ENCODE results near the gene CD44.
A peak's percentile ranks its signal among the peaks of the same experiment; 100 is the strongest.
"Not testable (repeated sequence)": the region's sequence is repeated elsewhere in the genome, so short reads cannot be mapped to it uniquely, and the experiment has no call there.

CD44 gene

DNA sequence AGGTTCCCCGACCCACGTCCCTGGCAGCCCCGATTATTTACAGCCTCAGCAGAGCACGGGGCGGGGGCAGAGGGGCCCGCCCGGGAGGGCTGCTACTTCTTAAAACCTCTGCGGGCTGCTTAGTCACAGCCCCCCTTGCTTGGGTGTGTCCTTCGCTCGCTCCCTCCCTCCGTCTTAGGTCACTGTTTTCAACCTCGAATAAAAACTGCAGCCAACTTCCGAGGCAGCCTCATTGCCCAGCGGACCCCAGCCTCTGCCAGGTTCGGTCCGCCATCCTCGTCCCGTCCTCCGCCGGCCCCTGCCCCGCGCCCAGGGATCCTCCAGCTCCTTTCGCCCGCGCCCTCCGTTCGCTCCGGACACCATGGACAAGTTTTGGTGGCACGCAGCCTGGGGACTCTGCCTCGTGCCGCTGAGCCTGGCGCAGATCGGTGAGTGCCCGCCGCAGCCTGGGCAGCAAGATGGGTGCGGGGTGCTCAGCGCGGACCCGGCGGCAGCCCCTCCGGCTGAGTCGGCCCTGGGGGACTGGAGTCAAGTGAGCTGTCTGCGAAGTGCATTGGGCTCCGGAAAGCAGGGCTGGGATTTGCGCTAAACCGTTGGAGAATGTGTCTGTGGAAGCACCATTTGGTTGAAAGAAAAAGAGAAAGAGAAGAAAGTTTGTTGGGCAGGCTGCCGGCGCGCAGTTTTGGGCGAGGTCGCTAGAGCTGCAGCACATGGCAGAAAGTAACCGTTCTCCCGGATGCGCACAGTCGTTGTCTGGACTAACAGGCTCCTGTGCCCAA is at the start of gene CD44:
Gene CD44 (plus strand): TSS at position 229 of the 779 bp plus-strand sequence. CDS start 133 bp downstream, at position 362.
- peak; percentile 76 for DNase-seq (ENCODE audit: low read depth)

GRCh38 chr11:35089666-35090065 is 49.3 kb upstream of the CD44 start:
- no peak for DNase-seq (ENCODE audit: low read depth)

GRCh38 chr11:35090125-35090524 is 48.8 kb upstream of the CD44 start:
- DNase-seq (ENCODE audit: low read depth) = no peak

GRCh38 chr11:35090991-35091390 is 48.0 kb upstream of the CD44 start:
- not testable (repeated sequence) for DNase-seq (ENCODE audit: low read depth)

- no peak for DNase-seq (ENCODE audit: low read depth)
Measured at GRCh38 chr11:35096723-35097122, 42.2 kb upstream of the CD44 start.

- no peak for DNase-seq (ENCODE audit: low read depth)
Measured at GRCh38 chr11:35097814-35098455, 41.0 kb upstream of the CD44 start.

GRCh38 chr11:35098855-35099254 is 40.1 kb upstream of the CD44 start:
- no peak for DNase-seq (ENCODE audit: low read depth)

- peak; percentile 62 for DNase-seq (ENCODE audit: low read depth)
Measured at GRCh38 chr11:35099278-35100012, 39.5 kb upstream of the CD44 start.

DNA sequence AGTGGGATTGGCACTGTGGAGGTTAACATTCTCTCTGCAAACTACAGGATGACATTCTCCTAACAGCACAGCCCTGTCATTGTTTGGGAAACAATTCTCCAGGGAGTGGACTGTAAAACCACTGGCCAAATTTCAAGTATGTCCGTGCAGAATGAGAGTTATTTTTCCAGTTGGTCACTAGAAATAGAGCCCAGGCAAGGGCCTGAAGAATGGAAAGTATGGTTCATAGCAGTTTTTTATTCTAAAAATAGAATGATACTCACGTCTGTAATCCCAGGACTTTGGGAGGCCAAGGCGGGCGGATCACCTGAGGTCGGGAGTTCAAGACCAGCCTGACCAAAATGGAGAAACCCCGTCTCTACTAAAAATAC is 39.0 kb upstream of the CD44 start:
- DNase-seq (ENCODE audit: low read depth) = peak; percentile 58

GRCh38 chr11:35101223-35101622 is 37.7 kb upstream of the CD44 start:
- DNase-seq (ENCODE audit: low read depth) = no peak

GRCh38 chr11:35102267-35102666 is 36.7 kb upstream of the CD44 start:
- peak; percentile 36 for DNase-seq (ENCODE audit: low read depth)

- no peak for DNase-seq (ENCODE audit: low read depth)
Measured at GRCh38 chr11:35103366-35104208, 35.4 kb upstream of the CD44 start.

- DNase-seq (ENCODE audit: low read depth) = no peak
Measured at GRCh38 chr11:35104655-35105054, 34.3 kb upstream of the CD44 start.

DNA sequence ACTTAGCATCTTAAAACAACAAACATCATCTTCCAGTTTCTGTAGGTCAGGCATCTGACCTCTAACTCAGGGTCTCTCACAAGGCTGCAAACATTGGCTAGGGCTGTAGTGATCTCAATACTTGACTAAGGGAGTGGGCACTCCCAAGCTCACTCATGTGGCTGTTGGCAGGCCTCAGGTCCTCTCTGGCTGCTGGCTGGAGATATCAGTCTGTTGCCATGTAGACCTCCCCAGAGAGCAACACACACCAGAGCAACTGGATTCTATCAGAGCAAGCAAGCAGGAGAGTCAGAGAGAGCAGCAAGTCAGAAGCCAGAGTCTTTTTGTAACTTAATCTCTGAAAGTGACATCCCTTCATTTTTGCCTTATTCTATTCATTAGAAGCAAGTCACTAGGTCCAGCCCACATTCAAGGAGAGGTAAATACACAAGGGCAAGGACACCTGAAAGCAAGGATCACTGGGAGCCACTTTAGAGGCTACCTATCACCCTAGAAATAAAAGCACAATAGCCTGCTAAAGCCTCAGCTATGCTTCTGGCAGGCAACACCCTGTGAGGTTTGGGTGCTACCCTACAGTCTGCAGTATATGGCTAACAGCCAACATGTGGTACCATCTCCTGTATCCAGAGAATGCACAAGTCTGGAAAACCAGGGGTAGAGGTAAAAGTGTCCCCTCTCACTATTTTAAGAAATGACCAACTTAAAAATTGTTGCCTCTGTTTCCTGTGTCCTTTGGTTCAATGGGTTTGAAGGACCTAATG is 33.5 kb upstream of the CD44 start:
- no peak for DNase-seq (ENCODE audit: low read depth)

DNA sequence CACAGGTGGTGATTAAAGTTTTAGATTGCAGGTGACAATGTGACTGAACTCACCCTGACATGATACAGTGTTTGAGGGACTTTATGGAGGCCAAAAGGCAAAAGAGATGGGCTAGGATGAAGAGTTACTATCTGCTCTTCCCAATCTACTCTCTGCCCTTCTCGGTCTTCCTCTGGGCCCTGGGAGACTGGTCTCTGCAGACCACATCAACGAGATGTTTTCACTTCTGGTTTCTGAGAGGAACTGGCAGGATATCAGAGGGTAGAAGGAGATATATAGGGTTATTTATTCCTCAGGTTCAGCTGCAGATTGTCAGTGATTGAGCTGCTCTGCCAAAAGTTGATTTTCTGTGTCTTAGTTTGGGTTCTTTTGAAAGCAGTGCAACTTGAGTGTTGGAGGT is 32.4 kb upstream of the CD44 start:
- no peak for DNase-seq (ENCODE audit: low read depth)

DNA sequence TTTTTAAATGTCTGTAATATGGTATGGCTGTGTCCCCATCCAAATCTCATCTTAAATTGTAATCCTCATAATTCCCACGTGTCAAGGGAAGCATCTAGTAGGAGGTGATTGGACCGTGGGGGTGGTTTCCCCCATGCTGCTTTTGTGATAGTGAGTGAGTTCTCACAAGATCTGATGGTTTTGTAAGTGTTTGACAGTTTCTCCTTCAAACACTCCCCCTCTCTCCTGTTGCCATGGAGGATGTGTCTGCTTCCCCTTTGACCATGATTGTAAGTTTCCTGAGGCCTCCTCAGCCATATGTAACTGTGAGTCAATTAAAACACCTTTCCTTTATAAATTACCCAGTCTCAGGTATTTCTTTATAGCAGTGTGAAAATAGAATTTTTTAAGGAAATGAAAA is 31.1 kb upstream of the CD44 start:
- DNase-seq (ENCODE audit: low read depth) = no peak

GRCh38 chr11:35108336-35108735 is 30.6 kb upstream of the CD44 start:
- DNase-seq (ENCODE audit: low read depth) = not testable (repeated sequence)

GRCh38 chr11:35109041-35109440 is 29.9 kb upstream of the CD44 start:
- DNase-seq (ENCODE audit: low read depth) = no peak

GRCh38 chr11:35109827-35110226 is 29.1 kb upstream of the CD44 start:
- no peak for DNase-seq (ENCODE audit: low read depth)

DNA sequence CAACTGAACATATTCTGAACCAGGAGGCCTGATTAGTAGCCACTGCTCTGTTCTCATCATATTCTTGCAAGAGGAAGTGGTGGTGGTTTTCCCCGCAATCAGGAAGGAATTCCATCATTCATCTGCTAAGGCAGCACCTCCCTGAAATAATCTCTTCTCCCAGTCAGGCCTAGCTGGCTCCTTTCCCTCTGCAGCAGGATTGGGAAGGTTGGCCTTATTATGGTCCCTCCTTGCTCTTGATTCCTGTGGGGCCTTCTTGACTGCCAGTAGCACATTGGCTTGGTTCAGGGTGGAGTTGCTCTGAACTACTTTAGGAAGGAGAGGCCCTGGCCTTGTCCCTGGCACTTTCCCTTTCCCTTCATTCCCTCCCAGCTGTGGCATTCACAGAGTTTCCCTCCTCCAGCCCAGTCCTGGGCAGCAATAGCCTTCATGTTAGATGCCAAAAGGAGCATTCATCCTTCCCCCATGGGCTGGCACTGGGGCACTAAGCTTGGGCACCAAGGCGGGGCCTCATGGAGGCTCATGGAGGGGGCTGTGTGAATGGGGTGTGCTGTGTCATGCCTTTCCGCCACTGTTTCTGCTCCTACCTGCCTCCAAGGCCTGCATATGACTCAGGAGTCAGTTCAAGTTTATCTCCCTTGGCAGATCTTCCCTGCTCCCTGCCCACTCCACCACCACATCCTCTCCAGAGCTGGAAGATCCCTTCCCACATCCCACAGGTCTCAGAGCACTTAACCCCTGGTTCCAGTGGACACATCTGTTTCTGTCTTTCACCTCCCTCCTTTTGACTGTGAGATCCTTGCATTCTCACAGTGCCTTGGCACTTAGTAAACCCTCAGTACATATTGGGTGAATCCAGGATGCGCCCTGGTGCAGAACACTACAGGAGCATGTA is 27.6 kb upstream of the CD44 start:
- DNase-seq (ENCODE audit: low read depth) = peak; percentile 82

Data from iris pigment epithelial cell (primary cell).